PC-3 (cell line): ENCODE data around the gene DLG2.

ENCODE experiments used
- CTCF ChIP-seq: fragments of 300-600 bp; sonication (generic); conservative IDR thresholded peaks from 2 replicates; pipeline ENCODE4 v1.5.1; 2017; ENCODE audit warnings: antibody characterized with exemption, low read depth, mild to moderate bottlenecking, low read length
- EZH2 ChIP-seq: fragments of 300-600 bp; sonication (generic); IDR thresholded peaks from one replicate; pipeline ENCODE4 v1.6.1; 2017; ENCODE audit warnings: antibody characterized with exemption, mild to moderate bottlenecking, low read length; ENCODE audit not compliant: unreplicated experiment

GRCh38 chr11:85028329-85029101 is 598.6 kb downstream of the DLG2 start:
- TF ChIP-seq CTCF = no peak
- no peak for TF ChIP-seq EZH2
